ENCODE results near the gene GFOD2.

DNA sequence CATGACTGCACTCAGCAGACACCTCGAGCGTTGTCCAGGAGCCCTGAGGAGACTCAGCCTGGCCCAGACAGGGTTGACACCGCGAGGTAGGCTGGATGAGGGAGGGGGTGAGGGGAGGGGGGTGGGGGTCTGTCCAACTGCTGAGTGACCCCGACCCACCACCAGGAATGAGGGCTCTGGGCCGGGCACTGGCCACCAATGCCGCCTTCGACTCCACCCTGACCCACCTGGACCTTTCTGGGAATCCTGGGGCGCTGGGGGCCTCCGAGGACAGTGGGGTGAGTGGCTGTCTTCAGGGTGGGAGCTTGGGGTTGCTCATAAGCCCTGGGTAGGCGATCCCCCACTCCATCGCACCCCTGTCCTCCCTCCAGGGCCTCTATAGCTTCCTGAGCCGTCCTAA, 71.4 kb downstream of the GFOD2 start:
- TF ChIP-seq, protein P1, sequence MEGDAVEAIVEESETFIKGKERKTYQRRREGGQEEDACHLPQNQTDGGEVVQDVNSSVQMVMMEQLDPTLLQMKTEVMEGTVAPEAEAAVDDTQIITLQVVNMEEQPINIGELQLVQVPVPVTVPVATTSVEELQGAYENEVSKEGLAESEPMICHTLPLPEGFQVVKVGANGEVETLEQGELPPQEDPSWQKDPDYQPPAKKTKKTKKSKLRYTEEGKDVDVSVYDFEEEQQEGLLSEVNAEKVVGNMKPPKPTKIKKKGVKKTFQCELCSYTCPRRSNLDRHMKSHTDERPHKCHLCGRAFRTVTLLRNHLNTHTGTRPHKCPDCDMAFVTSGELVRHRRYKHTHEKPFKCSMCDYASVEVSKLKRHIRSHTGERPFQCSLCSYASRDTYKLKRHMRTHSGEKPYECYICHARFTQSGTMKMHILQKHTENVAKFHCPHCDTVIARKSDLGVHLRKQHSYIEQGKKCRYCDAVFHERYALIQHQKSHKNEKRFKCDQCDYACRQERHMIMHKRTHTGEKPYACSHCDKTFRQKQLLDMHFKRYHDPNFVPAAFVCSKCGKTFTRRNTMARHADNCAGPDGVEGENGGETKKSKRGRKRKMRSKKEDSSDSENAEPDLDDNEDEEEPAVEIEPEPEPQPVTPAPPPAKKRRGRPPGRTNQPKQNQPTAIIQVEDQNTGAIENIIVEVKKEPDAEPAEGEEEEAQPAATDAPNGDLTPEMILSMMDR (IDR thresholded peaks at IDR 0.05; ENCODE audit: poor library complexity), result no peak
- no peak for TF ChIP-seq EZH2 (IDR thresholded peaks at IDR 0.05; ENCODE audit: borderline replicate concordance)

Data from hepatocyte (in vitro differentiated cells).